WTC11 (cell line): ENCODE data around the gene MRPS14. TPM values are rescaled to one million over a fixed set of nuclear protein-coding genes. Genes with fewer than 3 reads are reported as not detected.

Experiments used
- ATAC-seq: fragments of 200-7000 bp; cut with Tn5 transposase; 2 replicates; pipeline ENCODE4 v1.10.0; 2021; ENCODE audit warnings: mild to moderate bottlenecking, moderate library complexity
- CTCF ChIA-PET: fragments of 300-600 bp; sonication (Branson Sonifier 250); formaldehyde crosslinking; loops from one replicate; lab custom pipeline; 2021; ENCODE audit warnings: antibody characterized with exemption; lab: Charles Lee
- POLR2A ChIA-PET: fragments of 350-600 bp; sonication (Branson Sonifier 250); formaldehyde crosslinking; loops from one replicate; lab custom pipeline; 2021; ENCODE audit warnings: antibody characterized with exemption; lab: Charles Lee
- DNase-seq: peaks from one replicate; pipeline ENCODE4 v3.0.0; 2021; ENCODE audit warnings: low spot score
- H3K27ac Mint-ChIP-seq: 2 replicates; pipeline ENCODE4 v1.8.0; 2021; ENCODE audit warnings: mixed read lengths
- H3K27me3 Mint-ChIP-seq: 2 replicates; pipeline ENCODE4 v1.8.0; 2021; ENCODE audit warnings: low read depth, mild to moderate bottlenecking, moderate library complexity, mixed read lengths
- H3K36me3 Mint-ChIP-seq: 2 replicates; pipeline ENCODE4 v1.8.0; 2021; ENCODE audit warnings: mixed read lengths
- H3K4me1 Mint-ChIP-seq: 2 replicates; pipeline ENCODE4 v1.8.0; 2022; ENCODE audit warnings: mixed read lengths
- H3K4me3 Mint-ChIP-seq: 2 replicates; pipeline ENCODE4 v1.8.0; 2021; ENCODE audit warnings: mild to moderate bottlenecking, moderate library complexity, mixed read lengths
- H3K9me3 Mint-ChIP-seq: 2 replicates; pipeline ENCODE4 v1.8.0; 2021; ENCODE audit warnings: mixed read lengths
- ARID4B ChIP-seq: sonication (generic); formaldehyde crosslinking; IDR thresholded peaks from 2 replicates; pipeline ENCODE4 v1.8.0; 2023; ENCODE audit warnings: missing genetic modification reagents, mild to moderate bottlenecking, borderline replicate concordance
- CTCF ChIP-seq: fragments of 200-600 bp; IDR thresholded peaks from 2 replicates; pipeline ENCODE4 v1.8.0; 2022; ENCODE audit warnings: antibody characterized with exemption
- ESRRA ChIP-seq: sonication (generic); formaldehyde crosslinking; IDR thresholded peaks from 2 replicates; pipeline ENCODE4 v1.8.1; 2022; ENCODE audit warnings: mild to moderate bottlenecking, missing genetic modification reagents, borderline replicate concordance
- GRHL2 ChIP-seq: fragments of 250-450 bp; sonication (Bioruptor Pico); IDR thresholded peaks from 2 replicates; pipeline ENCODE4 v1.8.0; 2022; ENCODE audit warnings: mild to moderate bottlenecking, moderate library complexity; ENCODE audit not compliant: insufficient replicate concordance, severe bottlenecking
- IRF2 ChIP-seq: sonication (generic); formaldehyde crosslinking; IDR thresholded peaks from 2 replicates; pipeline ENCODE4 v1.8.0; 2022; ENCODE audit warnings: low read depth, missing genetic modification reagents, borderline replicate concordance
- MYBL2 ChIP-seq: sonication (generic); formaldehyde crosslinking; IDR thresholded peaks from 2 replicates; pipeline ENCODE4 v1.8.1; 2023; ENCODE audit warnings: mild to moderate bottlenecking, moderate library complexity, missing genetic modification reagents
- NR1H2 ChIP-seq: sonication (generic); formaldehyde crosslinking; IDR thresholded peaks from 2 replicates; pipeline ENCODE4 v1.9.0; 2021; ENCODE audit warnings: mild to moderate bottlenecking, moderate library complexity, missing genetic modification reagents
- PRDM15 ChIP-seq: sonication (generic); formaldehyde crosslinking; IDR thresholded peaks from 2 replicates; pipeline ENCODE4 v1.8.0; 2022; ENCODE audit warnings: missing genetic modification reagents
- ZNF138 ChIP-seq: sonication (generic); formaldehyde crosslinking; conservative IDR thresholded peaks from 2 replicates; pipeline ENCODE4 v1.8.1; 2022; ENCODE audit warnings: mild to moderate bottlenecking, moderate library complexity, missing genetic modification reagents
- total RNA-seq: library from RNA; stranded (reverse); gene quantifications from 3 replicates; pipeline ENCODE4 v1.2.3, GENCODE V29; 2021
- TF ChIP-seq, protein P1 (sequence below): sonication (generic); formaldehyde crosslinking; IDR thresholded peaks from 2 replicates; pipeline ENCODE4 v1.8.1; 2023; ENCODE audit warnings: mild to moderate bottlenecking, missing genetic modification reagents, moderate library complexity
- TF ChIP-seq, protein P2 (sequence below): fragments of 250-450 bp; sonication (Bioruptor Pico); IDR thresholded peaks from 2 replicates; pipeline ENCODE4 v2.1.2; 2022; ENCODE audit warnings: mild to moderate bottlenecking, moderate library complexity
- TF ChIP-seq, protein P3 (sequence below): sonication (generic); formaldehyde crosslinking; IDR thresholded peaks from 2 replicates; pipeline ENCODE4 v1.8.0; 2022; ENCODE audit warnings: mild to moderate bottlenecking, missing genetic modification reagents
- TF ChIP-seq, protein P4 (sequence below): sonication (generic); formaldehyde crosslinking; conservative IDR thresholded peaks from 2 replicates; pipeline ENCODE4 v1.8.1; 2023; ENCODE audit warnings: mild to moderate bottlenecking, low read depth, missing genetic modification reagents, moderate library complexity
- TF ChIP-seq, protein P5 (sequence below): fragments of 250-450 bp; sonication (Bioruptor Pico); IDR thresholded peaks from 2 replicates; pipeline ENCODE4 v1.9.0; 2021; ENCODE audit warnings: mild to moderate bottlenecking

Gene MRPS14
- total RNA-seq, 1 experiment from 2014 or later: 30.4 TPM

DNA sequence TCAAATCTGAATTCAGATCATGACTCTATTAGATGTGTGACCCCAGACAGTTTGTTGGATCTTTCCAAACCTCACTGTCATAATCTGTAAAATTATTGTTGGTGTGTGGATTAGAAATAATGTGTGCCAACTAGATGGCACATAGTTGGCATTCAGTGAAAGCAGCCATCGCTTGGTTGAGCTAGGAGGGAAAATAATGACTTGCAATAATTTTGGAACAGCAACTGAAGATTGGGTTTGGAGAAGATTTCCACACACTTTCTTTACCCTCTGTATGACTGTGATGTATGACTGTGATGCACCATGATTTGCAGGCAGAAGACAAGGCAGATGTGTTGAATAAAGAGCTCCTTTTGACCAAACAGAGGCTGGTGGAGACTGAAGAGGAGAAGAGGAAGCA lies 47.5 kb downstream of the MRPS14 start (continued):
- TF ChIP-seq CTCF (no peak), NR1H2 (no peak), ARID4B (CRISPR knock-in tag) (no peak)
- TF ChIP-seq, protein P1, sequence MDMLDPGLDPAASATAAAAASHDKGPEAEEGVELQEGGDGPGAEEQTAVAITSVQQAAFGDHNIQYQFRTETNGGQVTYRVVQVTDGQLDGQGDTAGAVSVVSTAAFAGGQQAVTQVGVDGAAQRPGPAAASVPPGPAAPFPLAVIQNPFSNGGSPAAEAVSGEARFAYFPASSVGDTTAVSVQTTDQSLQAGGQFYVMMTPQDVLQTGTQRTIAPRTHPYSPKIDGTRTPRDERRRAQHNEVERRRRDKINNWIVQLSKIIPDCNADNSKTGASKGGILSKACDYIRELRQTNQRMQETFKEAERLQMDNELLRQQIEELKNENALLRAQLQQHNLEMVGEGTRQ: no peak

- Mint-ChIP-seq H3K36me3 (peaks cover 72% of the 10 kb centered on the region), H3K4me3 (no peak overlapping the region), H3K27ac (no peak overlapping the region), H3K27me3 (no peaks in the 10 kb centered on the region), H3K4me1 (peaks cover 2% of the 10 kb centered on the region; the same call in 1 of the 2 replicates), H3K9me3 (no peaks in the 10 kb centered on the region)
- ATAC-seq (no peak), DNase-seq (no peak)
- POLR2A ChIA-PET: no interaction called here
- CTCF ChIA-PET: no interaction called here
- TF ChIP-seq ARID4B (CRISPR knock-in tag) (no peak), IRF2 (CRISPR knock-in tag) (no peak), ZNF138 (CRISPR knock-in tag) (no peak), PRDM15 (no peak), GRHL2 (no peak), ESRRA (CRISPR knock-in tag) (no peak), MYBL2 (no peak)
- TF ChIP-seq, protein P2, sequence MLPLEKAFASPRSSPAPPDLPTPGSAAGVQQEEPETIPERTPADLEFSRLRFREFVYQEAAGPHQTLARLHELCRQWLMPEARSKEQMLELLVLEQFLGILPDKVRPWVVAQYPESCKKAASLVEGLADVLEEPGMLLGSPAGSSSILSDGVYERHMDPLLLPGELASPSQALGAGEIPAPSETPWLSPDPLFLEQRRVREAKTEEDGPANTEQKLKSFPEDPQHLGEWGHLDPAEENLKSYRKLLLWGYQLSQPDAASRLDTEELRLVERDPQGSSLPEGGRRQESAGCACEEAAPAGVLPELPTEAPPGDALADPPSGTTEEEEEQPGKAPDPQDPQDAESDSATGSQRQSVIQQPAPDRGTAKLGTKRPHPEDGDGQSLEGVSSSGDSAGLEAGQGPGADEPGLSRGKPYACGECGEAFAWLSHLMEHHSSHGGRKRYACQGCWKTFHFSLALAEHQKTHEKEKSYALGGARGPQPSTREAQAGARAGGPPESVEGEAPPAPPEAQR (CRISPR knock-in tag): no peak
- TF ChIP-seq, protein P3, sequence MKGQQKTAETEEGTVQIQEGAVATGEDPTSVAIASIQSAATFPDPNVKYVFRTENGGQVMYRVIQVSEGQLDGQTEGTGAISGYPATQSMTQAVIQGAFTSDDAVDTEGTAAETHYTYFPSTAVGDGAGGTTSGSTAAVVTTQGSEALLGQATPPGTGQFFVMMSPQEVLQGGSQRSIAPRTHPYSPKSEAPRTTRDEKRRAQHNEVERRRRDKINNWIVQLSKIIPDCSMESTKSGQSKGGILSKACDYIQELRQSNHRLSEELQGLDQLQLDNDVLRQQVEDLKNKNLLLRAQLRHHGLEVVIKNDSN (CRISPR knock-in tag): no peak
- TF ChIP-seq, protein P4, sequence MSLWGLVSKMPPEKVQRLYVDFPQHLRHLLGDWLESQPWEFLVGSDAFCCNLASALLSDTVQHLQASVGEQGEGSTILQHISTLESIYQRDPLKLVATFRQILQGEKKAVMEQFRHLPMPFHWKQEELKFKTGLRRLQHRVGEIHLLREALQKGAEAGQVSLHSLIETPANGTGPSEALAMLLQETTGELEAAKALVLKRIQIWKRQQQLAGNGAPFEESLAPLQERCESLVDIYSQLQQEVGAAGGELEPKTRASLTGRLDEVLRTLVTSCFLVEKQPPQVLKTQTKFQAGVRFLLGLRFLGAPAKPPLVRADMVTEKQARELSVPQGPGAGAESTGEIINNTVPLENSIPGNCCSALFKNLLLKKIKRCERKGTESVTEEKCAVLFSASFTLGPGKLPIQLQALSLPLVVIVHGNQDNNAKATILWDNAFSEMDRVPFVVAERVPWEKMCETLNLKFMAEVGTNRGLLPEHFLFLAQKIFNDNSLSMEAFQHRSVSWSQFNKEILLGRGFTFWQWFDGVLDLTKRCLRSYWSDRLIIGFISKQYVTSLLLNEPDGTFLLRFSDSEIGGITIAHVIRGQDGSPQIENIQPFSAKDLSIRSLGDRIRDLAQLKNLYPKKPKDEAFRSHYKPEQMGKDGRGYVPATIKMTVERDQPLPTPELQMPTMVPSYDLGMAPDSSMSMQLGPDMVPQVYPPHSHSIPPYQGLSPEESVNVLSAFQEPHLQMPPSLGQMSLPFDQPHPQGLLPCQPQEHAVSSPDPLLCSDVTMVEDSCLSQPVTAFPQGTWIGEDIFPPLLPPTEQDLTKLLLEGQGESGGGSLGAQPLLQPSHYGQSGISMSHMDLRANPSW: no peak
- TF ChIP-seq, protein P5, sequence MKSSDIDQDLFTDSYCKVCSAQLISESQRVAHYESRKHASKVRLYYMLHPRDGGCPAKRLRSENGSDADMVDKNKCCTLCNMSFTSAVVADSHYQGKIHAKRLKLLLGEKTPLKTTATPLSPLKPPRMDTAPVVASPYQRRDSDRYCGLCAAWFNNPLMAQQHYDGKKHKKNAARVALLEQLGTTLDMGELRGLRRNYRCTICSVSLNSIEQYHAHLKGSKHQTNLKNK: no peak
Measured at GRCh38 chr1:174974711-174975119, 48.5 kb downstream of the MRPS14 start.
